Liver (tissue), 3 donors: Measurements from ENCODE around the gene BRAT1.

Experiments used
- EGR1 ChIP-seq, 2 donors: IDR thresholded peaks; 2 replicates each; pipeline ENCODE4 v1.6.1; 2016 to 2018; ENCODE audit warnings: antibody characterized with exemption in 2 of 2, low read depth in 2 of 2
- FOXA1 ChIP-seq: IDR thresholded peaks from 2 replicates; pipeline ENCODE4 v1.6.1; 2016; ENCODE audit warnings: antibody characterized with exemption
- GABPA ChIP-seq, 2 donors: IDR thresholded peaks in 1 of 2; conservative IDR thresholded peaks in 1 of 2; 2 replicates each; pipeline ENCODE4 v1.6.1; 2016; ENCODE audit warnings: antibody characterized with exemption in 2 of 2, mild to moderate bottlenecking in 1 of 2, moderate library complexity in 1 of 2
- HNF4G ChIP-seq: IDR thresholded peaks from 2 replicates; pipeline ENCODE4 v1.6.1; 2016; ENCODE audit warnings: antibody characterized with exemption
- JUND ChIP-seq, 2 donors: IDR thresholded peaks; 2 replicates each; pipeline ENCODE4 v1.6.1; 2016; ENCODE audit warnings: antibody characterized with exemption in 2 of 2
- NR2F2 ChIP-seq: IDR thresholded peaks from 2 replicates; pipeline ENCODE4 v1.6.1; 2016; ENCODE audit warnings: antibody characterized with exemption
- RAD21 ChIP-seq, 2 donors: IDR thresholded peaks; 2 replicates each; pipeline ENCODE4 v1.6.1; 2016; ENCODE audit warnings: antibody characterized with exemption in 2 of 2, mild to moderate bottlenecking in 2 of 2
- SP1 ChIP-seq: IDR thresholded peaks from 2 replicates; pipeline ENCODE4 v1.6.1; 2018; ENCODE audit warnings: antibody characterized with exemption, mild to moderate bottlenecking
- TAF1 ChIP-seq: conservative IDR thresholded peaks from 2 replicates; pipeline ENCODE4 v1.6.1; 2016; ENCODE audit warnings: antibody characterized with exemption, mild to moderate bottlenecking
- YY1 ChIP-seq: IDR thresholded peaks from 2 replicates; pipeline ENCODE4 v1.6.1; 2016; ENCODE audit warnings: antibody characterized with exemption, mild to moderate bottlenecking
- TF ChIP-seq, protein P1 (sequence below): fragments of 150-350 bp; IDR thresholded peaks from 2 replicates; pipeline ENCODE4 v1.5.1; 2017; ENCODE audit warnings: improper control_type of control experiment, low read depth, low read length; ENCODE audit not compliant: missing input control
- TF ChIP-seq, protein P2 (sequence below): IDR thresholded peaks from 2 replicates; pipeline ENCODE4 v1.6.1; 2016; ENCODE audit warnings: antibody characterized with exemption
- TF ChIP-seq, protein P3 (sequence below): IDR thresholded peaks from 2 replicates; pipeline ENCODE4 v1.6.1; 2016; ENCODE audit warnings: antibody characterized with exemption, mild to moderate bottlenecking
- TF ChIP-seq, protein P4 (sequence below): IDR thresholded peaks from 2 replicates; pipeline ENCODE4 v1.6.1; 2016; ENCODE audit warnings: antibody characterized with exemption
- donor health status: healthy.
- donor health status: healthy.

DNA sequence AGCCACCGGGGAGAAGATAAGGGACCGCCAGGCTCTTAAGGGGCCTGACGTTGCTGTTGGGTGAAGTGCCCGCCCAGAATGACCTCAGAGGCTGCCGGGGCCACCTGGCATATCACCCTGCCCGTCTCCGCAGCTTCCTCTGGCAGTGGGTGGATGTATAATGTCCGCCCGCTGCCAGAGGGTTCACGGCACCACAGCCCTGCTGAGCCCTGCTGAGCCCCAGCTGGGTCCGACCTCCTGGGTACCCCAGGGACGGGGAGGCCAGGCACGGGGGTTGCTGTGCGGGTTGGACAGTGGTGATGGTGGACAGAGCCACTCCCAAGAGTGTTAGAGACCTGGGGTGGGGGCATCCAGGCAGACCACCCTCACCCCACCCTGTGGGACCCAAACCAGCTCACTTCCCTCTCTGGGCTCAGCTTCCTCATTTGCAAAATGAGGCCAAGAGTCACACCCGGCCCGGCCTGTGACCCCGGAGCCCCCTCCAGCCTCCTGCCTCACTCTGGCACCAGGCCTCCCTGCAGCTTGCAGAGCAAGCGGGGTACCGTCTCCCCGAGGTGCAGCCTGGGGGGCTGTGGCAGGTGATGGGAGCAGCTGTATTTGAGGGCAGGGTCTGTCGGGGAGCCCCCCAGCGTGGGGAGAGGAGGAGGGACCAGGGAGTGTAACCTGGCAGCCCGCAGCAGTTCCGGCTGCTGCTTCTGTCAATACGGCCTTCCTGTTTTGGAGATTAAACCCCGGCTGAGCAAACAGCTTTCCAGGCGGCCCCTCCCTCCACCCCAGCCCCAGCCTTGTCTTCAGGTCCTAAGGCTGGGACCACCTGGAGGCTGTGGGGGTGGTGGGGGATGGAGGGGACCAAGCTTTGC is 44.2 kb downstream of the BRAT1 start:
- TF ChIP-seq, protein P1, sequence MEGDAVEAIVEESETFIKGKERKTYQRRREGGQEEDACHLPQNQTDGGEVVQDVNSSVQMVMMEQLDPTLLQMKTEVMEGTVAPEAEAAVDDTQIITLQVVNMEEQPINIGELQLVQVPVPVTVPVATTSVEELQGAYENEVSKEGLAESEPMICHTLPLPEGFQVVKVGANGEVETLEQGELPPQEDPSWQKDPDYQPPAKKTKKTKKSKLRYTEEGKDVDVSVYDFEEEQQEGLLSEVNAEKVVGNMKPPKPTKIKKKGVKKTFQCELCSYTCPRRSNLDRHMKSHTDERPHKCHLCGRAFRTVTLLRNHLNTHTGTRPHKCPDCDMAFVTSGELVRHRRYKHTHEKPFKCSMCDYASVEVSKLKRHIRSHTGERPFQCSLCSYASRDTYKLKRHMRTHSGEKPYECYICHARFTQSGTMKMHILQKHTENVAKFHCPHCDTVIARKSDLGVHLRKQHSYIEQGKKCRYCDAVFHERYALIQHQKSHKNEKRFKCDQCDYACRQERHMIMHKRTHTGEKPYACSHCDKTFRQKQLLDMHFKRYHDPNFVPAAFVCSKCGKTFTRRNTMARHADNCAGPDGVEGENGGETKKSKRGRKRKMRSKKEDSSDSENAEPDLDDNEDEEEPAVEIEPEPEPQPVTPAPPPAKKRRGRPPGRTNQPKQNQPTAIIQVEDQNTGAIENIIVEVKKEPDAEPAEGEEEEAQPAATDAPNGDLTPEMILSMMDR: no peak
- TF ChIP-seq, protein P2, sequence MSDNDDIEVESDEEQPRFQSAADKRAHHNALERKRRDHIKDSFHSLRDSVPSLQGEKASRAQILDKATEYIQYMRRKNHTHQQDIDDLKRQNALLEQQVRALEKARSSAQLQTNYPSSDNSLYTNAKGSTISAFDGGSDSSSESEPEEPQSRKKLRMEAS: no peak
- no peak for TF ChIP-seq JUND (IDR thresholded peaks at IDR 0.05)
- TF ChIP-seq, protein P3, sequence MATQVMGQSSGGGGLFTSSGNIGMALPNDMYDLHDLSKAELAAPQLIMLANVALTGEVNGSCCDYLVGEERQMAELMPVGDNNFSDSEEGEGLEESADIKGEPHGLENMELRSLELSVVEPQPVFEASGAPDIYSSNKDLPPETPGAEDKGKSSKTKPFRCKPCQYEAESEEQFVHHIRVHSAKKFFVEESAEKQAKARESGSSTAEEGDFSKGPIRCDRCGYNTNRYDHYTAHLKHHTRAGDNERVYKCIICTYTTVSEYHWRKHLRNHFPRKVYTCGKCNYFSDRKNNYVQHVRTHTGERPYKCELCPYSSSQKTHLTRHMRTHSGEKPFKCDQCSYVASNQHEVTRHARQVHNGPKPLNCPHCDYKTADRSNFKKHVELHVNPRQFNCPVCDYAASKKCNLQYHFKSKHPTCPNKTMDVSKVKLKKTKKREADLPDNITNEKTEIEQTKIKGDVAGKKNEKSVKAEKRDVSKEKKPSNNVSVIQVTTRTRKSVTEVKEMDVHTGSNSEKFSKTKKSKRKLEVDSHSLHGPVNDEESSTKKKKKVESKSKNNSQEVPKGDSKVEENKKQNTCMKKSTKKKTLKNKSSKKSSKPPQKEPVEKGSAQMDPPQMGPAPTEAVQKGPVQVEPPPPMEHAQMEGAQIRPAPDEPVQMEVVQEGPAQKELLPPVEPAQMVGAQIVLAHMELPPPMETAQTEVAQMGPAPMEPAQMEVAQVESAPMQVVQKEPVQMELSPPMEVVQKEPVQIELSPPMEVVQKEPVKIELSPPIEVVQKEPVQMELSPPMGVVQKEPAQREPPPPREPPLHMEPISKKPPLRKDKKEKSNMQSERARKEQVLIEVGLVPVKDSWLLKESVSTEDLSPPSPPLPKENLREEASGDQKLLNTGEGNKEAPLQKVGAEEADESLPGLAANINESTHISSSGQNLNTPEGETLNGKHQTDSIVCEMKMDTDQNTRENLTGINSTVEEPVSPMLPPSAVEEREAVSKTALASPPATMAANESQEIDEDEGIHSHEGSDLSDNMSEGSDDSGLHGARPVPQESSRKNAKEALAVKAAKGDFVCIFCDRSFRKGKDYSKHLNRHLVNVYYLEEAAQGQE: no peak
- TF ChIP-seq, protein P4, sequence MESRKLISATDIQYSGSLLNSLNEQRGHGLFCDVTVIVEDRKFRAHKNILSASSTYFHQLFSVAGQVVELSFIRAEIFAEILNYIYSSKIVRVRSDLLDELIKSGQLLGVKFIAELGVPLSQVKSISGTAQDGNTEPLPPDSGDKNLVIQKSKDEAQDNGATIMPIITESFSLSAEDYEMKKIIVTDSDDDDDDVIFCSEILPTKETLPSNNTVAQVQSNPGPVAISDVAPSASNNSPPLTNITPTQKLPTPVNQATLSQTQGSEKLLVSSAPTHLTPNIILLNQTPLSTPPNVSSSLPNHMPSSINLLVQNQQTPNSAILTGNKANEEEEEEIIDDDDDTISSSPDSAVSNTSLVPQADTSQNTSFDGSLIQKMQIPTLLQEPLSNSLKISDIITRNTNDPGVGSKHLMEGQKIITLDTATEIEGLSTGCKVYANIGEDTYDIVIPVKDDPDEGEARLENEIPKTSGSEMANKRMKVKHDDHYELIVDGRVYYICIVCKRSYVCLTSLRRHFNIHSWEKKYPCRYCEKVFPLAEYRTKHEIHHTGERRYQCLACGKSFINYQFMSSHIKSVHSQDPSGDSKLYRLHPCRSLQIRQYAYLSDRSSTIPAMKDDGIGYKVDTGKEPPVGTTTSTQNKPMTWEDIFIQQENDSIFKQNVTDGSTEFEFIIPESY: no peak
- no peak for TF ChIP-seq FOXA1
- no peak for TF ChIP-seq GABPA (IDR thresholded peaks at IDR 0.05 in 1 of 2, conservative IDR thresholded peaks at IDR 0.05 in 1 of 2)
- TF ChIP-seq RAD21 (IDR thresholded peaks at IDR 0.05): no peak
- no peak for TF ChIP-seq TAF1
- TF ChIP-seq SP1: peak; percentile 11
- TF ChIP-seq NR2F2: peak; percentile 43
- no peak for TF ChIP-seq YY1
- no peak for TF ChIP-seq HNF4G
- TF ChIP-seq EGR1 (IDR thresholded peaks at IDR 0.05; ENCODE audit: low read depth in 2 of 2): no peak
